Testis (tissue), 2 donors: ENCODE data around the gene NCK1.

Source experiments
- CTCF ChIP-seq, 3 experiments: fragments of 450-650 bp in 2 of 3; fragments of 200-600 bp in 1 of 3; sonication (generic) in 1 of 3; IDR thresholded peaks; one replicate each; pipeline ENCODE4 v1.5.1; 2016 to 2019; ENCODE audit warnings: antibody characterized with exemption in 3 of 3, mild to moderate bottlenecking in 2 of 3, moderate library complexity in 1 of 3
- POLR2A ChIP-seq: fragments of 450-650 bp; IDR thresholded peaks from one replicate; pipeline ENCODE4 v1.6.1; 2017; ENCODE audit warnings: antibody characterized with exemption, mild to moderate bottlenecking, moderate library complexity

DNA sequence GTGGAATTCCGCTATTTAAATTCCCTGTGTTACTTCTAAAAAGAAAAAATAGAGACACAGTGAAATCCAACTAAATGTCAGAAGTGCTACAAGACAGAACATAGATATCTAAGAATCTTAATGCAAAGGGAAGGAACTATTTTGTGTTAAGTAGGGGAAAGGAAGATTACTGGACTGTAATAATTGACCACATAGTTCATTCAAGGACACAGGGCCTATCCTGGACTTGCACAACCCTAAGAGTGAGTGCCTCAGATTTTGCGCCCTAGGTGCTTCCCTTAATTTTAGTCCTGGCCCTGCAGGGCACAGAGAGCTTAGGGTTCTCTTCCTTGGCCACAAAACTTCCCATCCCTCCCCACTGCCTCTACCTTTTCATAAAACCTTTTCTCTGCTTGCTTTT, 92.2 kb downstream of the NCK1 start:
- TF ChIP-seq POLR2A (no peak), CTCF (IDR thresholded peaks at IDR 0.05) (no peak)
